Fibroblast of pulmonary artery (primary cell): ENCODE data around the gene FAM186B.

ENCODE experiments used
- DNase-seq: peaks from one replicate; pipeline ENCODE4 v3.0.0-alpha.2; 2010; ENCODE audit warnings: low read depth
- H3K4me3 ChIP-seq: replicated peaks from 2 replicates; pipeline ENCODE4 v1.5.1; 2011; ENCODE audit warnings: low read depth, mild to moderate bottlenecking, control low read depth, low read length, moderate library complexity
- CTCF ChIP-seq: IDR thresholded peaks from 2 replicates; pipeline ENCODE4 v1.5.1; 2011; ENCODE audit warnings: mild to moderate bottlenecking, control low read depth, low read length, inconsistent platforms; ENCODE audit errors: missing control alignments

Gene FAM186B

GRCh38 chr12:49609059-49609874 lies 3.8 kb upstream of the FAM186B start:
- TF ChIP-seq CTCF: no peak
- no peak for DNase-seq
- H3K4me3 ChIP-seq: no peak overlapping the region

- DNase-seq: no peak
- H3K4me3 ChIP-seq: no peak overlapping the region
- no peak for TF ChIP-seq CTCF
Observed at GRCh38 chr12:49604856-49605255, 583 bp downstream of the FAM186B start.

GRCh38 chr12:49603721-49604120 lies 1.7 kb downstream of the FAM186B start:
- no peak for DNase-seq
- TF ChIP-seq CTCF: no peak
- H3K4me3 ChIP-seq: no peak overlapping the region

DNA sequence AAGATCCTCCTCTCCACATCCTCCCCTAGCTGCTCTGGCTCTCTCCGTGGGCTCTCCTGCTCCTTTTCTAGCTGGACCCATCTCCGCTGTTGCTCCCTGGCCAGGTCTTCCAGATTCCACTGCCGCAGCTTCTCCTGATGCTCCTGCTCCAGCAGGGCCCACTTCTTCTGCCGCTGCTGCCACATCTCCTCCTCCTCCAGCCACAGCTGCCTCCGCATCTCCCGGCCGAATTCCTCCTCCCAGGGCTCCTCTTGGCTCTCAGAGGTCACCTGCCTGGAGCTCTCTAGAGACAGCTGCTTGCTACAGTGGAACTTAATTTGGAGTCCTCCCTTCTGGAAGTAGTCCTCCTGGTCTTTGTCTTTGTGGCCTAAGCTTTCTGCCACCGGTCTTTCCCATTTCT lies 5.5 kb downstream of the FAM186B start:
- no peak for DNase-seq
- TF ChIP-seq CTCF: no peak
- no peak overlapping the region for H3K4me3 ChIP-seq

DNA sequence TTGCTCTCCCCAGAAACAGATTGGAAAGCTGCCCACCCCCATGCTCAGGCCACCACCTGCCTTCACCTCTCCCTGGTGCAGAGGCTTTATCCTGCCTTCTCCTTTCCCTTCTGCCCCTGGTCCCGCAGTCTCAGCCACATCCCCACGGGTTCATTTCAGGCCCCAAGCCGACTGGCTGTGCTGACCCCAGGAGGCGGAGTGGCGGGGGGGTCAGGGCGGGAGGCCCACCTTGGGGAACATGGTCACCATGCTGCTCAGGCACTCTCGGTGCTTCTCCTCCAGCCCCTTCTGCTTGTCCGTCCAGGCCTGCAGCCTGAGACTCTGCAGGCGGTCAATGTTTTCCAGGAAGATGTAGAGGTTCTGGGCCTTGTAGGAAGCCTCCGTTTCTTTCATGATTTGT lies 6.9 kb downstream of the FAM186B start:
- TF ChIP-seq CTCF: no peak
- no peak overlapping the region for H3K4me3 ChIP-seq
- DNase-seq: no peak

DNA sequence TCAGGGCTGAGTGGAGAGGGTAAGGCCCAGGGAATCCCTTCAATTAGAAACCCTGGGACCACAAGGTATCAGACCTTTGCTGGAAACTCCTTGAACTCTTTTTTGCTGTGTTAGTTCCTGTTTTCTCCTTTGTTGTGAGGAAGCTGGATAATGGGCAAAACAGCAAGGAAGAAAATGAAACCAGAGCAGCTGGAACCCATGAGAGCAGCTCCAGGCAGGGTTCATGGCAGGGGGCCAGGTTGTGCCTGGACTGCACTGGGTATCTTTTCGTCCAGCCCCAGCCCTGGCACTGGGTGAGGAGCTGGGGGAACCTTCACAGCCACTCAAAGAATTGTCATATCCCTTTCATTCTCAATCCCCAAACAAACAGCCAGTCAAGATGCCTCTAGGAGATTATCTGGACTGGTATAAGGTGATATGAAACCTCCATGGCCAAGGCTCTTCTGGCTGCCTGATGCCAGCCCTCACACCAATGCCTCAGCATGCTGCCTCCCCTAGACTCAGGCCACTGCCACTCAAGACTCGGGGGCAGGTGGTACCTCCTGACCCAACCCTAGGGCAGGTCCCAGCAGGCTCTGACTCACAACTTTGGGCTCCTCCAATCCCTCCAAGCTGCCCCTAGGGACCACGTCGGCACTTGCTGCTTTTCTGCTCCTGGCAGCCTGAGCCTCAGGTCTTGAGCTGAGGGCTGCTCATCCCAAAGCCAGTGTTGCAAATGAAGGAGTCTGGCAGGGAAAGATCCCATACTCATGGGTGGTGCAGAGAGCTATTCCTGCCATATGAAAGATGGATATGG lies 16.5 kb downstream of the FAM186B start:
- no peak for TF ChIP-seq CTCF
- DNase-seq: no peak
- H3K4me3 ChIP-seq: no peak overlapping the region
